ENCODE measurements around the gene LETM1. TPM values are rescaled to one million over a fixed set of nuclear protein-coding genes. Genes with fewer than 3 reads are reported as not detected.

Gene LETM1
- polyA plus RNA-seq, 1 donor = 27.4 TPM

- DNase-seq = no peak
- Histone ChIP-seq H3K36me3 (ENCODE audit: control insufficient read depth, insufficient read depth, low read length) (peaks cover 34% of the 10 kb centered on the region), H3K27ac (ENCODE audit: low read length) (no peak overlapping the region), H3K27me3 (ENCODE audit: control insufficient read depth, insufficient read depth, low read length) (no peaks in the 10 kb centered on the region), H3K9me3 (ENCODE audit: control insufficient read depth, low read depth, low read length) (no peaks in the 10 kb centered on the region), H3K4me1 (ENCODE audit: control insufficient read depth, insufficient read depth, low read length) (no peaks in the 10 kb centered on the region), H3K4me3 (ENCODE audit: low read length) (no peak overlapping the region)
- WGBS (ENCODE audit: insufficient coverage, low lambda C conversion rate) = no CpG with 5 or more reads among the region's 6 CpGs
These were observed 42.1 kb upstream of the LETM1 start for GRCh38 chr4:1898007-1898406.

GRCh38 chr4:1896658-1896991 is 40.7 kb upstream of the LETM1 start:
- 97% methylated on average over 2 of the region's 6 CpGs for WGBS (ENCODE audit: insufficient coverage, low lambda C conversion rate)
- no peaks in the 10 kb centered on the region for H3K4me1 ChIP-seq (ENCODE audit: control insufficient read depth, insufficient read depth, low read length)
- no peaks in the 10 kb centered on the region for H3K27me3 ChIP-seq (ENCODE audit: control insufficient read depth, insufficient read depth, low read length)
- no peak overlapping the region for H3K27ac ChIP-seq (ENCODE audit: low read length)
- no peaks in the 10 kb centered on the region for H3K9me3 ChIP-seq (ENCODE audit: control insufficient read depth, low read depth, low read length)
- peaks cover 24% of the 10 kb centered on the region for H3K36me3 ChIP-seq (ENCODE audit: control insufficient read depth, insufficient read depth, low read length)
- H3K4me3 ChIP-seq (ENCODE audit: low read length) = no peak overlapping the region
- DNase-seq = no peak

- no peaks in the 10 kb centered on the region for H3K4me1 ChIP-seq (ENCODE audit: control insufficient read depth, insufficient read depth, low read length)
- no peak overlapping the region for H3K4me3 ChIP-seq (ENCODE audit: low read length)
- H3K9me3 ChIP-seq (ENCODE audit: control insufficient read depth, low read depth, low read length) = no peaks in the 10 kb centered on the region
- H3K27me3 ChIP-seq (ENCODE audit: control insufficient read depth, insufficient read depth, low read length) = no peaks in the 10 kb centered on the region
- H3K36me3 ChIP-seq (ENCODE audit: control insufficient read depth, insufficient read depth, low read length) = peaks cover 19% of the 10 kb centered on the region
- no peak overlapping the region for H3K27ac ChIP-seq (ENCODE audit: low read length)
- 100% methylated on average over 1 of the region's 8 CpGs for WGBS (ENCODE audit: insufficient coverage, low lambda C conversion rate)
- DNase-seq = no peak
These were observed 40.2 kb upstream of the LETM1 start for GRCh38 chr4:1895971-1896657.

GRCh38 chr4:1890979-1891570 is 35.1 kb upstream of the LETM1 start:
- H3K27ac ChIP-seq (ENCODE audit: low read length) = no peak overlapping the region
- no peaks in the 10 kb centered on the region for H3K4me1 ChIP-seq (ENCODE audit: control insufficient read depth, insufficient read depth, low read length)
- no peak for DNase-seq
- no peaks in the 10 kb centered on the region for H3K9me3 ChIP-seq (ENCODE audit: control insufficient read depth, low read depth, low read length)
- H3K36me3 ChIP-seq (ENCODE audit: control insufficient read depth, insufficient read depth, low read length) = peaks cover 12% of the 10 kb centered on the region
- no peaks in the 10 kb centered on the region for H3K27me3 ChIP-seq (ENCODE audit: control insufficient read depth, insufficient read depth, low read length)
- H3K4me3 ChIP-seq (ENCODE audit: low read length) = no peak overlapping the region
- 100% methylated on average over 2 of the region's 11 CpGs for WGBS (ENCODE audit: insufficient coverage, low lambda C conversion rate)

- Histone ChIP-seq H3K36me3 (ENCODE audit: control insufficient read depth, insufficient read depth, low read length) (peaks cover 1% of the 10 kb centered on the region), H3K4me1 (ENCODE audit: control insufficient read depth, insufficient read depth, low read length) (peaks cover 9% of the 10 kb centered on the region), H3K9me3 (ENCODE audit: control insufficient read depth, low read depth, low read length) (no peaks in the 10 kb centered on the region), H3K27ac (ENCODE audit: low read length) (no peak overlapping the region), H3K4me3 (ENCODE audit: low read length) (no peak overlapping the region), H3K27me3 (ENCODE audit: control insufficient read depth, insufficient read depth, low read length) (no peaks in the 10 kb centered on the region)
- DNase-seq = no peak
- no CpG with 5 or more reads among the region's 2 CpGs for WGBS (ENCODE audit: insufficient coverage, low lambda C conversion rate)
These were observed 31.1 kb upstream of the LETM1 start for GRCh38 chr4:1887052-1887451.

- no peak for DNase-seq
- Histone ChIP-seq H3K36me3 (ENCODE audit: control insufficient read depth, insufficient read depth, low read length) (no peaks in the 10 kb centered on the region), H3K4me3 (ENCODE audit: low read length) (no peak overlapping the region), H3K4me1 (ENCODE audit: control insufficient read depth, insufficient read depth, low read length) (peaks cover 15% of the 10 kb centered on the region), H3K9me3 (ENCODE audit: control insufficient read depth, low read depth, low read length) (no peaks in the 10 kb centered on the region), H3K27me3 (ENCODE audit: control insufficient read depth, insufficient read depth, low read length) (no peaks in the 10 kb centered on the region), H3K27ac (ENCODE audit: low read length) (no peak overlapping the region)
- WGBS (ENCODE audit: insufficient coverage, low lambda C conversion rate) = no CpG with 5 or more reads among the region's 2 CpGs
These were observed 29.5 kb upstream of the LETM1 start for GRCh38 chr4:1885414-1885813.

GRCh38 chr4:1883583-1883982 is 27.6 kb upstream of the LETM1 start:
- no peak overlapping the region for H3K27ac ChIP-seq (ENCODE audit: low read length)
- no peaks in the 10 kb centered on the region for H3K9me3 ChIP-seq (ENCODE audit: control insufficient read depth, low read depth, low read length)
- peaks cover 25% of the 10 kb centered on the region for H3K4me1 ChIP-seq (ENCODE audit: control insufficient read depth, insufficient read depth, low read length)
- H3K36me3 ChIP-seq (ENCODE audit: control insufficient read depth, insufficient read depth, low read length) = no peaks in the 10 kb centered on the region
- no peak for DNase-seq
- no peak overlapping the region for H3K4me3 ChIP-seq (ENCODE audit: low read length)
- no CpG with 5 or more reads among the region's 8 CpGs for WGBS (ENCODE audit: insufficient coverage, low lambda C conversion rate)
- H3K27me3 ChIP-seq (ENCODE audit: control insufficient read depth, insufficient read depth, low read length) = no peaks in the 10 kb centered on the region

- Histone ChIP-seq H3K9me3 (ENCODE audit: control insufficient read depth, low read depth, low read length) (no peaks in the 10 kb centered on the region), H3K27me3 (ENCODE audit: control insufficient read depth, insufficient read depth, low read length) (no peaks in the 10 kb centered on the region), H3K4me1 (ENCODE audit: control insufficient read depth, insufficient read depth, low read length) (peaks cover 25% of the 10 kb centered on the region), H3K4me3 (ENCODE audit: low read length) (no peak overlapping the region), H3K36me3 (ENCODE audit: control insufficient read depth, insufficient read depth, low read length) (no peaks in the 10 kb centered on the region), H3K27ac (ENCODE audit: low read length) (no peak overlapping the region)
- 100% methylated on average over 1 of the region's 1 CpG for WGBS (ENCODE audit: insufficient coverage, low lambda C conversion rate)
- peak in 1 of 2 donors; percentile 31 for DNase-seq
These were observed 26.9 kb upstream of the LETM1 start for GRCh38 chr4:1882850-1883271.

- Histone ChIP-seq H3K36me3 (ENCODE audit: control insufficient read depth, insufficient read depth, low read length) (no peaks in the 10 kb centered on the region), H3K9me3 (ENCODE audit: control insufficient read depth, low read depth, low read length) (no peaks in the 10 kb centered on the region), H3K27ac (ENCODE audit: low read length) (no peak overlapping the region), H3K4me3 (ENCODE audit: low read length) (no peak overlapping the region), H3K4me1 (ENCODE audit: control insufficient read depth, insufficient read depth, low read length) (peaks cover 21% of the 10 kb centered on the region), H3K27me3 (ENCODE audit: control insufficient read depth, insufficient read depth, low read length) (no peaks in the 10 kb centered on the region)
- no CpG with 5 or more reads among the region's 1 CpG for WGBS (ENCODE audit: insufficient coverage, low lambda C conversion rate)
- peak in 1 of 2 donors; percentile 29 for DNase-seq
These were observed 24.4 kb upstream of the LETM1 start for GRCh38 chr4:1880332-1880731.

- Histone ChIP-seq H3K4me3 (ENCODE audit: low read length) (no peak overlapping the region), H3K27ac (ENCODE audit: low read length) (no peak overlapping the region), H3K4me1 (ENCODE audit: control insufficient read depth, insufficient read depth, low read length) (peaks cover 20% of the 10 kb centered on the region), H3K36me3 (ENCODE audit: control insufficient read depth, insufficient read depth, low read length) (no peaks in the 10 kb centered on the region), H3K9me3 (ENCODE audit: control insufficient read depth, low read depth, low read length) (no peaks in the 10 kb centered on the region), H3K27me3 (ENCODE audit: control insufficient read depth, insufficient read depth, low read length) (no peaks in the 10 kb centered on the region)
- WGBS (ENCODE audit: insufficient coverage, low lambda C conversion rate) = no CpG with 5 or more reads among the region's 4 CpGs
- no peak for DNase-seq
These were observed 23.5 kb upstream of the LETM1 start for GRCh38 chr4:1879485-1879884.

GRCh38 chr4:1874201-1874600 is 18.2 kb upstream of the LETM1 start:
- H3K36me3 ChIP-seq (ENCODE audit: control insufficient read depth, insufficient read depth, low read length) = no peaks in the 10 kb centered on the region
- no peaks in the 10 kb centered on the region for H3K27me3 ChIP-seq (ENCODE audit: control insufficient read depth, insufficient read depth, low read length)
- peak overlapping the region; percentile 59 for H3K27ac ChIP-seq (ENCODE audit: low read length)
- DNase-seq = no peak
- no peak overlapping the region for H3K4me3 ChIP-seq (ENCODE audit: low read length)
- peaks cover 2% of the 10 kb centered on the region for H3K9me3 ChIP-seq (ENCODE audit: control insufficient read depth, low read depth, low read length)
- WGBS (ENCODE audit: insufficient coverage, low lambda C conversion rate) = no CpG with 5 or more reads among the region's 3 CpGs
- peaks cover 28% of the 10 kb centered on the region for H3K4me1 ChIP-seq (ENCODE audit: control insufficient read depth, insufficient read depth, low read length)

Measured in large intestine (tissue), 3 donors.